Stimulated activated CD8-positive, alpha-beta memory T cell treated with anti-CD3 and anti-CD28 coated beads, Interleukin-7, amount 100 ng/mL, for 24 hours (primary cell): ENCODE measurements around the gene NTM.
"Not testable (repeated sequence)": the region's sequence is repeated elsewhere in the genome, so short reads cannot be mapped to it uniquely, and the experiment has no call there.

Source experiments
- DNase-seq: peaks from one replicate; pipeline ENCODE4 v3.0.0-alpha.2; 2020; ENCODE audit warnings: low read depth

NTM gene

GRCh38 chr11:132357811-132358572, 987.6 kb downstream of the NTM start:
- DNase-seq: no peak

- no peak for DNase-seq
These were observed 988.1 kb downstream of the NTM start for GRCh38 chr11:132358573-132358953.

- DNase-seq: no peak
These were observed 990.7 kb downstream of the NTM start for GRCh38 chr11:132361011-132361550.

- no peak for DNase-seq
These were observed 995.2 kb downstream of the NTM start for GRCh38 chr11:132365650-132366049.

- no peak for DNase-seq
These were observed 996.9 kb downstream of the NTM start for GRCh38 chr11:132367293-132367692.

- not testable (repeated sequence) for DNase-seq
These were observed 999.7 kb downstream of the NTM start for GRCh38 chr11:132370114-132370513.

- no peak for DNase-seq
These were observed 1003.2 kb downstream of the NTM start for GRCh38 chr11:132373405-132374143.

GRCh38 chr11:132379540-132379939, 1009.1 kb downstream of the NTM start:
- no peak for DNase-seq
